ENCODE results near the gene ALDH4A1. TPM values are rescaled to one million over a fixed set of nuclear protein-coding genes. Genes with fewer than 3 reads are reported as not detected.

The ALDH4A1 gene
- total and polyA plus RNA-seq, 12 donors, result 11.3 to 46.9 (median 19.8) TPM

- DNase-seq, result no peak
- WGBS, 4 donors, result 55 to 69% (median 64%) methylated on average over 12 of the region's 12 CpGs
- Histone ChIP-seq H3K27ac (peak overlapping the region in 3 of 5 donors; percentile 72 to 90 (median 90)), H3K4me3 (no peak overlapping the region), H3K9me3 (replicated peaks in 1 of 3) (no peaks in the 10 kb centered on the region), H3K36me3 (replicated peaks in 1 of 2) (no peaks in the 10 kb centered on the region), H3K4me1 (replicated peaks in 1 of 2) (peaks cover 20 to 44% of the 10 kb centered on the region in 2 donors), H3K27me3 (no peaks in the 10 kb centered on the region)
- intact Hi-C loops (cut with DNase I), result no loop called here
- no peak for TF ChIP-seq POLR2A (IDR thresholded peaks at IDR 0.05)
- no peak for TF ChIP-seq CTCF (IDR thresholded peaks at IDR 0.05)
Measured at GRCh38 chr1:18927654-18928272, 25.4 kb upstream of the ALDH4A1 start.

- Histone ChIP-seq H3K4me3 (no peak overlapping the region), H3K36me3 (replicated peaks in 1 of 2) (no peaks in the 10 kb centered on the region), H3K4me1 (replicated peaks in 1 of 2) (peaks cover 26 to 44% of the 10 kb centered on the region in 2 donors), H3K27ac (peak overlapping the region; percentile 55 to 90 (median 83)), H3K27me3 (no peaks in the 10 kb centered on the region), H3K9me3 (replicated peaks in 1 of 3) (no peaks in the 10 kb centered on the region)
- DNase-seq, result no peak
- 61 to 87% (median 66%) methylated on average over 11 to 16 of the region's 16 CpGs for WGBS, 4 donors
- intact Hi-C loops (cut with DNase I), result no loop called here
- TF ChIP-seq CTCF (IDR thresholded peaks at IDR 0.05), result no peak
- TF ChIP-seq POLR2A (IDR thresholded peaks at IDR 0.05), result no peak
Measured at GRCh38 chr1:18927082-18927653, 24.8 kb upstream of the ALDH4A1 start.

GRCh38 chr1:18926315-18927081 lies 24.1 kb upstream of the ALDH4A1 start:
- TF ChIP-seq CTCF (IDR thresholded peaks at IDR 0.05), result peak in 1 of 6 experiments; percentile 14
- TF ChIP-seq POLR2A (IDR thresholded peaks at IDR 0.05), result peak in 1 of 2 donors; percentile 55
- H3K4me1 ChIP-seq (replicated peaks in 1 of 2), result peaks cover 33 to 50% of the 10 kb centered on the region in 2 donors
- H3K4me3 ChIP-seq, result no peak overlapping the region
- peak; percentile 65 to 90 (median 87) for DNase-seq
- WGBS, 4 donors, result 21 to 42% (median 29%) methylated on average over 8 to 13 of the region's 13 CpGs
- no peaks in the 10 kb centered on the region for H3K27me3 ChIP-seq
- H3K36me3 ChIP-seq (replicated peaks in 1 of 2), result no peaks in the 10 kb centered on the region
- H3K27ac ChIP-seq, result peak overlapping the region; percentile 55 to 90 (median 83)
- intact Hi-C loops (cut with DNase I), result no loop called here
- no peaks in the 10 kb centered on the region for H3K9me3 ChIP-seq (replicated peaks in 1 of 3)

GRCh38 chr1:18925279-18925678 lies 22.9 kb upstream of the ALDH4A1 start:
- Histone ChIP-seq H3K27me3 (no peaks in the 10 kb centered on the region), H3K27ac (peak overlapping the region in 1 of 5 donors; percentile 98), H3K4me3 (no peak overlapping the region), H3K4me1 (replicated peaks in 1 of 2) (peaks cover 33 to 50% of the 10 kb centered on the region in 2 donors), H3K9me3 (replicated peaks in 1 of 3) (no peaks in the 10 kb centered on the region), H3K36me3 (replicated peaks in 1 of 2) (peaks cover 0 to 3% of the 10 kb centered on the region in 2 donors)
- intact Hi-C loops (cut with DNase I), result no loop called here
- 89 to 96% (median 93%) methylated on average over 9 of the region's 9 CpGs for WGBS, 4 donors
- no peak for DNase-seq
- TF ChIP-seq POLR2A (IDR thresholded peaks at IDR 0.05) (no peak), CTCF (IDR thresholded peaks at IDR 0.05) (no peak)

Data from adrenal gland (tissue), 12 donors.